PFSK-1 (cell line): ENCODE measurements around the gene LMLN.

Experiments used
- FOXP2 ChIP-seq: optimal IDR thresholded peaks from 2 replicates; pipeline ENCODE3; 2011; ENCODE audit warnings: borderline replicate concordance, control low read depth, inconsistent platforms; ENCODE audit not compliant: insufficient read depth; ENCODE audit errors: extremely low read length, extremely low read depth
- POLR2AphosphoS5 ChIP-seq: IDR thresholded peaks from 2 replicates; pipeline ENCODE4 v1.6.1; 2012; ENCODE audit warnings: low read depth, mild to moderate bottlenecking, control low read depth, low read length, moderate library complexity
- REST ChIP-seq, 2 experiments: IDR thresholded peaks; 2 replicates each; pipeline versions ENCODE4 v1.6.1 to v1.8.0; 2011 to 2012; ENCODE audit warnings: low read depth in 2 of 2, low read length in 2 of 2, control low read depth in 1 of 2, inconsistent platforms in 1 of 2, mild to moderate bottlenecking in 1 of 2, moderate library complexity in 1 of 2; ENCODE audit not compliant: insufficient read depth in 1 of 2
- SIN3A ChIP-seq: IDR thresholded peaks from 2 replicates; pipeline ENCODE4 v1.6.1; 2012; ENCODE audit warnings: mild to moderate bottlenecking, low read length, moderate library complexity, borderline replicate concordance; ENCODE audit not compliant: insufficient read depth
- TAF1 ChIP-seq: IDR thresholded peaks from 2 replicates; pipeline ENCODE4 v1.6.1; 2012; ENCODE audit warnings: low read length, control low read depth, borderline replicate concordance; ENCODE audit not compliant: insufficient read depth

The LMLN gene

DNA sequence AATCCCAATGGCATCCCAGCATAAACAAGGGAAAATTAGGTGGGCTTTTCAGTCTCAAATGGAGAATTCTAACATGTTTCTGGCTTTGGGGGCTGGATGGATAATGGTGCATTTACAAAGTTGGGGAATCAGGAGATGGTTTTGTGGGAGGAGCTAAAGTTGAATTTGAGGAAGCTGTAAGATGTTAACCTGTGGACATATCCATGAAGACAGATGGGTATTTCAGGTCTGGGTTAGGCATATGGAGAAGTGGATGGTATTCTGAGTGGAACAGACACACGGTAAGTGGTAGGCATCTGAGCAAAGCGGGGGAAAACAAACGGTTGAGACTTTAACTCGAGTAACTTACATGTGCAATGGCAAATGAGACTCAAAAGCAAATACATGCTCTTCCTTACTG, 1.7 kb upstream of the LMLN start:
- TF ChIP-seq FOXP2 (no peak), TAF1 (no peak), SIN3A (no peak), REST (IDR thresholded peaks at IDR 0.05; ENCODE audit: insufficient read depth in 1 of 2, low read depth in 2 of 2, low read length in 2 of 2) (no peak), POLR2AphosphoS5 (no peak)

DNA sequence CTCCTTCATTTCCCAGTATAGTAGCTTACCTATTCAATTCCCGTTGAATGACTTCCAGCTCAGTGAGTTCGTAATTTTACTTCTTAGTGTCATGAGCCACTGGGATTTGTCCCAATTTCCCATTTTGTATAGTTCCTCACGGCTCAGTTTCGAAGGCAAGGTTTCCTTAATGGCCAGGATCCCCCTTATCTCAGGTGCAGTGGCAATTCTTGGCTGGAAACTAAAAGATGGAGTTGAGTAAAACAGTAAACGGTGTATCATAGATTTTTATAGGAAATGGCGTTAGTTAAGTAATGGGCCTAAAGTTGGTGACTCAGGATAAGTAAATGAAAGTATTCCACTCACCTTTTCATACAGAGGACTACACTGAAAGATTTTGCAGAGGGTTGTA, 522 bp upstream of the LMLN start:
- TF ChIP-seq REST (IDR thresholded peaks at IDR 0.05; ENCODE audit: insufficient read depth in 1 of 2, low read depth in 2 of 2, low read length in 2 of 2) (no peak), FOXP2 (no peak), POLR2AphosphoS5 (no peak), TAF1 (no peak), SIN3A (no peak)

DNA sequence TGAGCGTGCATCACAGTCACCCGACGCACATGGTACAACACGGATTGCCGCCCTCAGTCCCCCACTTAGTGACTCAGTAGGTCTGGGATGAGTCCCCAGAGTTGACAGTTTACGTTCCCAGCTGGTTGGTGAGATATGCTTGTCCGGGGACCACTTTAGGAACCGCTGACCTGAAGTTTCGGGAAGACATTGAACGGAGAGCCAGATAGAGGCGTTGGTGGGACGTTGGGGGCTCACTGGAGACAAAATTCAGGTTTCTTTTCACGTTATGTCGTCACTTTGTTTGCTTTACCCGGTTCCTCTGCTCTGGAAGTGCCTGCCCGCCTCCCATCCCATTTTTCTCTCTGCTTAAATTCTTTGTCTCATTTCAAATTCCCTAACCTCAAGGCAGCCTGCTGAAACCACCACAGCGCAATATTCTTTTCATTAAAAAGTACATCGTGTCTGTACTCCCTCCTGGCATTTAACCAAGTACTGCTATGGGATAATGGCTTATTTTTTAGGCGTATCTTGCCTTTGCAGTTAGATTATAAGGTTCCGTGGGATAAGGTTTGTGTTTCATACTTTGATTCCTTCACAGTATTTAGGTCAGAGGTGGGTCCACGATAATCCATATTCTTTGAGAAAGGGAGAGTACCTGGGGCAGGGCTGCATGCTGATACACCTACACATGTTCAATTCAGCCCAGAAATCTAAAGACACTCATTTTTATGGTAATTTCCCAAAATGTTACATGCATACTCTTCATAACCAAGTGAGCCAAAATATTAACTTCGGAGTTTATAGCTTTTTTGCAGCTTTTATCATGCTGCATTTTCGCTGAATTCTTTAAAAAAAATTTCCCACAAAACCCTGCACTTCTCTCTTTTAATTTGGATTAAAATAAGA, 921 bp downstream of the LMLN start:
- no peak for TF ChIP-seq SIN3A
- TF ChIP-seq REST (IDR thresholded peaks at IDR 0.05; ENCODE audit: insufficient read depth in 1 of 2, low read depth in 2 of 2, low read length in 2 of 2), result no peak
- TF ChIP-seq POLR2AphosphoS5, result no peak
- no peak for TF ChIP-seq FOXP2
- TF ChIP-seq TAF1, result no peak

DNA sequence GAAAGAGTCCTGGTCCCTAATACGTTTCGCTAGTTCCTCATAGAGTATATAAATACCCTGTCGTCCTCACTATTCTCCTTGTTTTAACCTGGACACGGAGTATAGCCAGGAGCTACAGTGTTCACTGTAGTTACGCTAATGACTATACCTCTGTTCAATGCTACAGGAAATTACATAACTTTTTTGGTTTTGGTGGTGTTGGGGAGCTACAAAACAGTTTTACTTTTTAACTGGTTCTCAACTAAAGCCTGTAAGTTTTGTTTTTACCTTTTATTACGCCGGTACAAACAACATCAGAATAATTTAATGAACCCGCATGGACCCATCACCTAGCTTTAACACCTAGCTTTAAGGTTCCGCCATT, 1.5 kb downstream of the LMLN start:
- TF ChIP-seq TAF1 (no peak), POLR2AphosphoS5 (no peak), REST (IDR thresholded peaks at IDR 0.05; ENCODE audit: insufficient read depth in 1 of 2, low read depth in 2 of 2, low read length in 2 of 2) (no peak), FOXP2 (no peak), SIN3A (no peak)
